Right lung (tissue), 5 donors: ENCODE data around the gene ZNRD2. TPM values are rescaled to one million over a fixed set of nuclear protein-coding genes. Genes with fewer than 3 reads are reported as not detected.

Source experiments
- DNase-seq, 2 donors: peaks; one replicate each; pipeline ENCODE4 v3.0.0-alpha.2; 2013
- polyA plus RNA-seq, 5 donors: library from polyadenylated mRNA; unstranded; fragments of 120-200 nt; gene quantifications; one replicate each; pipeline versions ENCODE4 v1.2.1 to v1.2.3, GENCODE V29; 2013; ENCODE audit warnings: inconsistent platforms in 1 of 5, low replicate concordance in 1 of 5; ENCODE audit not compliant: insufficient read length in 5 of 5, insufficient read depth in 1 of 5

The ZNRD2 gene
- polyA plus RNA-seq, 5 donors = 39.0 to 70.6 (median 56.0) TPM

DNA sequence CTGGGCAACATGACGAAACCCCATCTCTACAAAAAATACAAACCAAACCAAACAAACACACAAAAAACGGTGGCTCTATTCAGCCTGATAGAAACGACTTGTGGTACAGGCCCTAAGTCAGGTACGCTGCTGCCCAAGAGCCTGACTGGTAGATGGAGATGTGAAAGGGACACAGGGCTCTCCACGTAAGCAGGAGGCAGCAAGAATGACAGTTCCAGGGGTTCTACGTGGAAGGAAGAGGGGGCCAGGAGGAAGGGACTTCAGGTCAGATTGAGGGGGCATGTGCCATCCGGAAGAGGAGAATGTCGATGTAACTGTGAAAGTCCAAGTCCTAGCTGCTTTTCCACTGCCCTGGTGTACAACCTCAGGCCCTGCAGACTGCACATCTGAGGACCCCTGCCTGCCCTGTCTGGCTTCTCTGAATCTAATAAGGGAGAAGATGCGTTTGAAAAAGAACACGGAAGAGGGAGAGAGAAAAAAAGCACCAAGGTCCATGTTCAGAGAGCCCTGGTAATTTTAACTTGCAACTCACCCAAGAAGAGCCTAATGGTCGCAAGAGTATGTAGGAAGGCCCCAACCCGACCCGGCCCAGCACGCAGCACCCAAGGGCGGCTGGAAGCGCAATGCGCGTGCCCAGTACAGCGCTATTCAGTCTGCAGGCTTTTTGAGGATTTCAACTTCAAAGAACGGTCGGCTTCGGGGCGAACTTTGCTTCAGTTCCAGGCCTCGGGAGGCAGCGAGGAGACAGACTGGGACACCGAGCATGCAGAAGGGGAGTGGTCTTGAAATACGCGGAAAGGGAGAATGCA, 909 bp upstream of the ZNRD2 start:
- DNase-seq = no peak

DNA sequence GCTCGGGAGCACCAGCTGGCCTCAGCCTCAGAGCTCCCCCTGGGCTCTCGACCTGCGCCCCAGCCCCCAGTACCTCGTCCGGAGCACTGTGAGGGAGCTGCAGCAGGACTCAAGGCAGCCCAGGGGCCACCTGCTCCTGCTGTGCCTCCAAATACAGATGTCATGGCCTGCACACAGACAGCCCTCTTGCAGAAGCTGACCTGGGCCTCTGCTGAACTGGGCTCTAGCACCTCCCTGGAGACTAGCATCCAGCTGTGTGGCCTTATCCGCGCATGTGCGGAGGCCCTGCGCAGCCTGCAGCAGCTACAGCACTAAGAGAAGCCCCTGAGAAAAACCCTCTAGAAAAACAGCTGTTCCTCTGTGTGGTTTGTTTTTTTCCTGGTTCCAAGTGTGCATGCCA, 1.1 kb downstream of the ZNRD2 start:
- no peak for DNase-seq

DNA sequence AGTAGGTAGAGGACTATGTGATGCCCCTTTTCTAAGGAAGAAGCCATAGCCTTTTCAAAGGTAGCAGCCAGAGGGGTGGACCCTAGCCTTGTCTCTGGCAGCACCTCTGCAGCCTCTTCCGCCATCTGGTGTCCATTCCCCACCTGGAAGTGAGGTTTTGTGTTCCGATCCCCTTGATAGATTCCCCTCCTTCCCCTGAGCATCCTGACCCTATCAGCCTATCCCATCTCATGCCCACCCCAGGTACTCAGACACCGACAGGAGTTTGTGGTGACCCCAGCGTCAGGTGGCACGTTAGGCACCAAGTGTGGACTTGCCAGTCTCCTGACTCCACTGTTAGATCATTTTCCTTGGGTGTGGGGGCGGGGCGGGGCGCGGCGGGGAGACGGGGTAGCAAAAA, 1.7 kb downstream of the ZNRD2 start:
- DNase-seq = no peak

DNA sequence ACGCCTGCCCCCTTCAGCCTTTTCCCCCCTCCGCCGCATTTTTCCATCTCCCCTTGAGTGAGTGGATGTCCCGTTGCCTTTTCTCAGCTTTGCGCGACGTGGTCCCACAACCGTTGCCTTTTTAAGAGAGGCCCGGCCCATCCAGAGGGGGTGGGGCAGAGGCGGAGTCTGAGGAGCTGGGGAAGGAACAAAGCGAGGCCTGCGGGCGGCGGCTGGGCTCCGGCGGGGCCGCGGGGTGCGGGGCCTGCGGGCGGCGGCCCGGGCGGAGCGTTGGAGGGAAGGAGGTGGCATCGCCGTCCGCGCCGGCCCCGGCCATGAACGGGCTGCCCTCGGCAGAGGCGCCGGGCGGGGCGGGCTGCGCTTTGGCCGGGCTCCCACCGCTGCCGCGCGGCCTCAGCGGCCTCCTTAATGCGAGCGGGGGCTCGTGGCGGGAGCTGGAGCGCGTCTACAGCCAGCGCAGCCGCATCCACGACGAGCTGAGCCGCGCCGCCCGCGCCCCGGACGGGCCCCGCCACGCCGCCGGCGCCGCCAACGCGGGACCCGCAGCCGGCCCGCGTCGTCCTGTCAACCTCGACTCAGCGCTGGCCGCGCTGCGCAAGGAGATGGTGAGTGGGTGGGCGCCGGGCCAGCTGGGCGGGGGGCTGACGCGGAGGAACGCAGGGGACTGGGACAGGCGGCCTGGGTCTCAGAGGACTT, 2.2 kb downstream of the ZNRD2 start, which contains the start of gene FAM89B:
FAM89B (plus strand) TSS at position 183 of the 696 bp plus-strand sequence; CDS start at position 315, 132 bp downstream.
- peak; percentile 85 to 87 for DNase-seq

DNA sequence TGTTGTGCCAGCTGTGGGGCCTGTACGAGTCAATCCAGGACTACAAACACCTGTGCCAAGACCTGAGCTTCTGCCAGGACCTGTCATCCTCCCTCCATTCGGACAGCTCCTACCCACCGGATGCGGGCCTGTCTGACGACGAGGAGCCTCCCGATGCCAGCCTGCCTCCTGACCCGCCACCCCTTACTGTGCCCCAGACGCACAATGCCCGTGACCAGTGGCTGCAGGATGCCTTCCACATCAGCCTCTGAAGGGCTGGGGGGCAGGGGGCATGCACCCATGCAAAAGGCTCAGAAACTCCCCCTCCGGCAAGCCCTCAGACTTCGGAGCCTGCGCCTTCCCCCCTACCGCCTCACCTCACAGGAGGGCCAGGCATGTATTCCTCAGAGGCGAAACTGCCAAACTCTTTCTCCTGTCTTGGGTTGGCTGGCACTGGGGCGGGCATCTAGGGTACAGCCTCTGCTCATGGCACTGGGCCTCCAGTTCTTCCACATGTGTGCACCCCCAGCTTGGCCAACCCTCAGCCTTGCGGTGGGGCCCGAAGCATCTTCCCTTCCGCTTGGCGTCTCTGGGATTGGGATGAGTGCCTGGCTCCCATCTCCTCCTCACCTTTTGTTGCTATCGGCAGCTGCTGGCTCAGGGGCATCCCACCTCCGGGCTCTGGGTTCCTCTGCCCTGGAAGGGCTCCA, 3.3 kb downstream of the ZNRD2 start:
- no peak for DNase-seq

DNA sequence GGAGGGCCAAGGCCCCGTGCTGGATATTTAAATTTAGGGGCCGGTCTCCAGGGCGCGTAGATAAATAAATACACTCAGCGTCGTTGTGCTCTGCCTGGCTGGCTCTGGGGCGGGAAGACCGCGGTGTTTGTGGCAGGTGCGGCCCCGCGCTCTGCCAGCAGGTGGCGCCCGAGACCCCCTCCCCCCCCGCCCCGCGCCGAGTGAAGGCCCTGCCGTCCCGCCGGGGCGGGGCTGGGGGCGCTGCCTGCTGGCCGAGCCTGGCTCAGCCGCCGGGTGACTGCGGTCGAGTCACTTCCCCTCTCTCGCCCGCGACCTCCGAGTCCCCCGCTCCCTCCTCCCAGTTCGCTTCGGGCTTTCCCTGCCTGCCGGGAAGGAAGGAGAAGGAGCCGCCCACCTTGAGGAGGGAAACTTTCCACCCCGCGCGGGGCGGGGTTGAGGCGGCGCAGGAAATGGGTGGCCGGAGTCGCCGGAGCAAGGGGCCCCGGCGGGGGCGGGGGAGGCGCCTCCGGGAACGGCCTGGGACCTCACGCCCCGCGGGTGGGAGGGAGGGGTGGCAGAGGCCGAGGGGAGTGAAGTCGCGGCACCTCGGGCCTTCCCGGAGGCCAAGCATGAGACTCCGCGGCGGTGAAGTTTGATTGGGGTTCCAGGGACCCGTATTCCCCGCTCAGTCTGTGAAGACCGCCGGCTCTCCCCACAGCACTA, 4.0 kb downstream of the ZNRD2 start:
- peak; percentile 82 for DNase-seq

DNA sequence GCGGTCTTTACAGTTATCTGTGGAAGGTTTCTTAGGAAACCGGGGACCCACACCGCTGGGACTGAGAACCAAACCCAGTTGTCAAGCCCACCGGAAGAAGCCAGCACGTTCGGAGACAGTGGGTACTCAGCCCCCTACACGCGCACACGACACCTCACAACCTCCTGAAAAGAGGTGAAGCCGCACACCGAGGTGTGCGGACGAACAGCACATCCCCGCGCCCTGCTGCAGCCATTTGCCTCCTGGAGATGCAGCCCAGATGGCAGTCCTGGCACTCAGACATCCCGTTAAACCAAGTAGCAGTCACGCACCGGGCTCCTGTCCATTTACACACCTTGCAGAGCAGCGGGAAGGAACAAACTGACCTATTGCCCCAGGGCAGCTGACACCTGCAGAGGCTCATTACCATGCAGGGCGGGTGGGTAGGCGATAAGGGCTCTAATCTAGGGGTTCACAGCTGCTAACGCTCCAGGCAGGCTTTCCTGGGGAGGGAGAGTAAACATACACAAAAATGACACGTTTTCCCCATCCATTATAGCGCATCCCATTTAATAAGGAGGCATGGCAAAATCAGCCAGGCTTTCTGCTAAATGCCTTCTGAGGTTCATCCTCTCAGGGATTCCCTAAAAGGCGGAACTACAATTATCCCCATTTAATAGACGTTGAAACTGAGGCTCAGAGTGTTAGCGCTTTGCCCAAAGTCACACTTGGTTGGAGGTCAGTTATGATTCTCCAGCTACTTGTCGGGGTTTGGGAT, 4.7 kb downstream of the ZNRD2 start:
- DNase-seq = no peak

DNA sequence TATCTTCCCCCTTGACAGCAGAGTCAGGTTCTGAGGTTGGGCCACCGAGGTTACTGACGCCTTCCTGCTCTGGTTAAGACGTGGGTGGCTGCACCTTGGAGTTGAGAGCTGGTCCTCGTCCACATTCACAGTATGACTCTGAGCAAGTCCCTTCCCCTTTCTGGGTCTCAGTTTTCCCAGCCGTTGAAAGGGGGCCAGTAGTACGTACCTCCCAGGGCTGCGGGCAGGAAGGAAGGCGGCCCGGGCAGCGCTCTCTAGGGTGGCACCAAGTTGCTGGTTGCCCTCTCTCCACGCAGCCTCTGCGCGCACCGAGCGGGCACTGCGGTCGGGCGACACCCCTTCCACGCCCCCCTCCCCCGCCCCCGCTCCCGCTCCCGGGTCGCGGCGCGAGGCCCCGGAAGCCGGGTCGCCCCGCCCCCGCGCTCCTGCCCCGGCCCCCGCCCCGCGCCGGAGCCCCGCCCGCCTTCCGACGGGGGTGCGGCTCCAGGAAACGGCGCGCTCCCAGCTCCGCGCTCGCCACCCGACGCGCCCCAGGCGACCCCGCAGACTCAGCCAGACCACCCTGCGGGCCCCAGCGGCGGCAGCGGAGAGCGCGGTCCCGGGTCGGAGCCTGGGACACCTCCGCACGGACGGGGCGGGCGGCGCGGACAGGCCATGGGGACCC, 5.4 kb downstream of the ZNRD2 start, which contains the start of gene EHBP1L1:
EHBP1L1 (plus strand) TSS at position 486 of the 664 bp plus-strand sequence. CDS start 250 bp downstream, outside the sequence.
- DNase-seq = no peak

DNA sequence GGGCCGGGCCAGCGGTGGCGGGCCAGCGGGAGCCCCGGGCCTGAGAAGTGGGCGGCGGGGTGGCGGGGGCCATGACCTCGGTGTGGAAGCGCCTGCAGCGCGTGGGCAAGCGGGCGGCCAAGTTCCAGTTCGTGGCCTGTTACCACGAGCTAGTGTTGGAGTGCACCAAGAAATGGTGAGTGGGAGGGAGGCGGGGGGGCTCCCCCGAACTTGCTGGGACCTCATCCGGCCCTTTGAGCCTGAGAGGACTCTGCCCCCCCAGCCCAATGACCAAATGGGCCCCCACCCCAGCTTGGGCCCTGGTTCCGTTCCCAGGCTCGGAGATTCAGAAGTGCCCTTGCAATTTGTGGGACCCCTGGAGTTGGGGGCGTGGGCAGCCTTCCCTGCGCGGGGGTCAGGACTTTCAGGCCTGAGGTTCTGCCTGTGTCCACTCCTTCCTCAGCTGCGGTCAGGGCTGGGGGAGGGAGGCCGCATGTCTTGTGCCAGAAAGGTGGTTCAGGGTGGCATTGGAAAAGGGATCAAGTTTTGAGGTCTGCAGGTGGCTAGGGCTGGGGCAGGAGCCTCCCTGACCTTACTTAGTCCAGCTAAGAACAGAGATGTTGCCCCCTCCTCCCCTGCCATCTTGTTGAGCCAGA, 6.1 kb downstream of the ZNRD2 start:
- DNase-seq = no peak

DNA sequence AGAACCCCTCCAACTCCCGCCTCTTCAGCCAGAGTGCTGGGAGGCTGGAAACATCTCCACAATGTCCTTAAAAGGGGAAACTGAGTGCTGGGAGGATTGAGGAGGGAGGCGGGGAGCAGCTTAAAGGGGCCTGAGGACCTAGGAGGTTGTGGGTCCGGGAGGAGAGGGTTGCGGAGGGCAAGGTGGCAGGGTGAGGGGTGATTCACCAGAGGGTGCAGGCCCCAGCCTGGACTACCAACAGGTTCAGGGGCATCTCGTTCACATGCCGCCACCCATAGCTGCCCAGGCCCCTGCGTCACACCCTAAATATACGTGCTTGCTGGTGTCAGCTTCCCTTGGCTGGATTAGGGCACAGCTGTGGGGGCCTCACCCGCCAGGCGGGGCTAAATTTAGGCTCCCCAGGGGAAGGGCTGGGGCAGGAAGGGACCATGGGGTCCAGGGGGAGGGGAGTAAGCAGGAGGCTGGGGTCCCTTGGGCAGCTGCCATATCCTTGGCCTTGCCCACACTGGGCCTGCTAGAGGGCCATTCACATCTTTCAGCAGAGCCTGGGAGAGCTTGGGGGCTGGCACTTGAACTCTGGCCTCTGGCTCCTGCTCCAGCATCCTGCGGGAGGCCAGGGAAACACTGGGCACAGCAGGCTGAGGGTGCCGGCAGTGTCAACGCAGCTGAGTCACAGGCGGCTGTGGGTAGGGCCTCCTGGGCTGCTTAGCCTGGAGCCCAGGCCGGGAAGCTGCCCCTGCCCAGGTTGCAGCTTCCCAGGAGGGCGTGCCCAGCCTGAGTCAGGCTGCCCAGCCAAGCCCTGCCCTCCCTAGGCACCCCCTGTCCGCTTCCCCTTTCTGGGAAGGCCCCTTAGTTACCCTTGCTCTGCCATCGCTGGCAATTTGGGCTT, 6.8 kb downstream of the ZNRD2 start:
- no peak for DNase-seq

DNA sequence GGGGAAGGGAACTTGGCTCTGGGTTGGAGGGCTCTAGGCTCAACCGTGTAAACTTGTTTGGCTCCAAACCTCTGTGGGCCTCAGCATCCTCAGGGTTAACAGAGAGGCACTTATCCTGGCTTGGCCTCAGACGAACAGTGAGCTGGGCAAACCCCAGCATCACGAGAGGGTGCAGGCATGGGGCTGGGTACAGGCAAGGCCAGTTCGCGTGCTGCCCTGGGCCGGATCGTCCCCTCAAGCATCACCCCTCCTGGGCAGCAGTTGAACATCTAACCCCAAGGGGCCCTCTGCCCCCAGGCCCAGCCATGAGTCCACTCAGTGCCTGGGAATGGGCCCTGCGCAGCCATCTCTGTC, 7.5 kb downstream of the ZNRD2 start:
- no peak for DNase-seq

DNA sequence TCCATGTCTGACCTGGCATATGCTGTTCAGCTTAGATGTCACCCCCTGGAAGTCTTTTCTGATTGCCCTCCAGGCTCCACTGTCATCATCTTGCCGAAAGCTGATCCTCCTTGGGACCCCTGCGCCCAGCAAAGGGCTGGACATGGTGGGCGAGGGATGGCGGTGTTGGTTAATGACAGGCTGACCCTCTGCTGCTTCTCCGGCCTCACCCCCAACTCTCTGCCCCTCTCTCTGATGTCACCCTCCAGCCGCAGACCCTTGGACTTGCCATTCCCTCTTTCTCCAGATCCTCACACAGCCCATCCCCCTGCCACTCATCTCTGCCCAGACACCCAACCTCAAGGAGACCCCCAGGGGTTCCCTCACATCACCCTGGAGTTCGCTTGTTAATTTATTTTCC, 7.9 kb downstream of the ZNRD2 start:
- no peak for DNase-seq

DNA sequence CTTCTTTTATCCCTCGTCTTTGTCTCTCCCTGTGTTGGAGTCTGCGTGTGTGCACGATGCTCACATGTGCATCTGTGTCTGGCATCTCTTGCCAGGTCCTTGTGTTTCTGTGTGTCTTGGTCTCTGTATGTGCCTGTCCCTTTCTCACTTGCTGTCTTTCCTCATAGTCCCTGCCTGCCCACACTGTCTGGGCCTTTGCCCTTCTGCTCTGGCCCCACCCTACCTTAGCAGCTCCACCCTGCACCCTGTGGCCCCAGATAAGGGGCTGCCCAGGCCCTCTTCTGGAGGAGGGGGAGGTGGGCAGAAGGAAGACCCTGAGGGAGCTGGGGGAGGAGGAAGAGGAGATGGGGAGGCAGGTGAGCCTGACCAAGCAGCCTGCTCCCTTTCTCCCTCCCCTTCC, 8.4 kb downstream of the ZNRD2 start:
- no peak for DNase-seq

DNA sequence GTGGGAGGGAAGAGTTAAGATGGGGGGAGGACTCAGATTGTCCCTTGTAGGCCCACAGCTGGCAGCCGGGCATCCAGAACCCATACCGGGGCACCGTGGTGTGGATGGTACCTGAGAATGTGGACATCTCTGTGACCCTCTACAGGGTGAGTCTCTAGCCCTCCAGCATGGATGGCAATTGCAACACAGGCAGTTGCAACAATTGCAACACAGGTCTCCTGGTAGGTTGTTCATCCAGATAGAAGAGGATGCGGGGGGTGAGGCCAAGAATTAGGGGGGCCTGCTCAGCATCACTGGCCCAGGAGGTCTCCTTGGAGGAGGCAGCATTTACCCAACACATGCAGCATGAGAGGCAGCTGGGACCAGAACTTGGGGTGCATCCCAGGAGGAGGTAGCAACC, 9.0 kb downstream of the ZNRD2 start:
- no peak for DNase-seq

DNA sequence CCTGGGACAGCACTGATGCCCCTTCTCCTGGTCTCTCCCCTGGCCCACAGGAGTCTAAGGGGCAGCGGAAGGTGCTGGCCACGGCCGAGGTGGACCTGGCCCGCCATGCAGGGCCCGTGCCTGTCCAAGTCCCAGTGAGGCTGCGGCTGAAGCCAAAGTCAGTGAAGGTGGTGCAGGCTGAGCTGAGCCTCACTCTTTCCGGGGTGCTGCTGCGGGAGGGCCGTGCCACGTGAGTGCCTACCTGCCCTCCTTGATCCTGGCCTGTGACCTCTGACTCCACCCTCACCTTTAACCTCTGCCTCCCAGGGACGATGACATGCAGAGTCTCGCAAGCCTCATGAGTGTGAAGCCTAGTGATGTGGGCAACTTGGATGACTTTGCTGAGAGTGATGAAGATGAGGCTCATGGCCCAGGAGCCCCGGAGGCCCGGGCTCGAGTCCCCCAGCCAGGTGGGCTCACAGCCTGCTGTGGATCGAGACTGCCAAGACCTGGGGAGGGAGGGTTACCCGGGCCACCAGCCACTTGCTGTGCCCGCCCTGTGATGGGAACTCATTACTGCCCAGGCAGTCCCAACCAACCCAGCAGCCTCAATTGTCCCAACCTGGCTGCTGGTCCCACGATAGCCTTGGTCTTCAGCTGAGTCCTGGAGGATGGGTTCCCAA, 9.9 kb downstream of the ZNRD2 start:
- DNase-seq = no peak

DNA sequence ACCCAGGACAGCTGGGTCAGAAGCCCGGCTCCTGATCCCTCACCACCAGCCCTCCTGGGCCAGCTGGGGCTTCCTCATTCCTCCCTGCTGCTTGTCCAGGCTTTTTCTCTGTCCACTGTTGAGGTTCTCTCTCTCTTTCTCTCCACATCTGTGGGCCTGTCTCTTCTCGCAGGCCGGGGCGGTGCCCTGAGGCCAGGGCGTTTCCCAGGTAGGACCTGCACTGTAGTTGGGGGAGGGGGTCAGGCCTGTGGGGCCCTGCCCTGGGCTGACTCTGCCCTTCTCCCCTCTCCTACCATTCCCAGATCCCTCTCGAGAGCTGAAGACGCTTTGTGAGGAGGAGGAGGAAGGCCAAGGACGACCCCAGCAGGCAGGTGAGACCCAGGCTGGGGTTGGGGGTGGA, 10.5 kb downstream of the ZNRD2 start:
- DNase-seq = no peak

DNA sequence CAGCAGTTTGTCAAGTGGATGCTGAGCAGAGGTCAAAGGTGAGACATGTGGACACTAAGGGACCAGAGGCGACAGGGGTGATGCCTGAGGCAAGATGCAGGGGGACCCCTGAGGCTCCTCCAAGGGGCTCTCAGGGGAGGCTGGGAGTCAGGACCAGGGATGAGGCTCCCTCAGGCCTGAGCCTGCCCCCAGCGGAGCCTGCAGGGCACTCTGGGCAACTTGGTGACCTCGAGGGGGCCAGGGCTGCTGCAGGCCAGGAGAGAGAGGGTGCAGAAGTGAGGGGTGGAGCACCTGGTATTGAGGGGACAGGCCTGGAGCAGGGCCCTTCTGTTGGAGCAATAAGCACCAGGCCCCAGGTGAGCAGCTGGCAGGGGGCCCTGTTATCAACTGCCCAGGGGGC, 11.7 kb downstream of the ZNRD2 start:
- DNase-seq = no peak

DNA sequence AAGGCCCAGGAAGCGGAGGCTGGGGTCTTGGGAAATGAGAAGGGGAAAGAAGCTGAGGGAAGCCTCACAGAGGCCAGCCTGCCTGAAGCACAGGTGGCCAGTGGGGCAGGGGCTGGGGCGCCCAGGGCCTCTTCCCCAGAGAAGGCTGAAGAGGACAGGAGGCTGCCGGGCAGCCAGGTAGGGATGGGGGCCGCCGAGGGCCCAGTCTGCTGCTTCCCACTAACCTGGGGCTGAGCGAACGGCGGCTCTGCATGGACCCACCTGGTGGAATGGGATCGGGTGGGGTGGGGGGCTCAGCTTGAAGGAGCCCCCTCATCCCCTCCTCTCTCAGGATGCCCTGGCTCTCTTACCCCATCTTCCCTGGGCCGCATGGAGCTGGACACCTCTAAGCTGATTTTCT, 13.3 kb downstream of the ZNRD2 start:
- no peak for DNase-seq

DNA sequence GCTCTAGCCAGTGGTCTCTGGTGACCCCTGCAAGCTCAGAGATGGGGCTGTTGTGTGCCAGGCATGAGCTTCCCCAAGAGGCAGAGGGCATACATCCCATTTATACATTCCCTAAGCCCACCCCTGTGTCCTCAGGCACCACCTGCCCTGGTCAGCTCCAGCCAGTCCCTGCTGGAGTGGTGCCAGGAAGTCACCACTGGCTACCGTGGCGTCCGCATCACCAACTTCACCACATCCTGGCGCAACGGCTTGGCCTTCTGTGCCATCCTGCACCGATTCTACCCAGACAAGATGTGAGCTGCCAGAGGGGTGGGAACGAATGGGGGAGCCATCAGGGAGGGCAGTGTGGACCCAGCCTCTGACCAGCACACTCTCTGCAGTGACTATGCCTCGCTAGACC, 13.8 kb downstream of the ZNRD2 start:
- DNase-seq = no peak
